HG03571 (cell line): ENCODE results near the gene GCHFR.
A peak's percentile ranks its signal among the peaks of the same experiment; 100 is the strongest.

ENCODE experiments used
- ATAC-seq: cut with Tn5 transposase; IDR thresholded peaks from one replicate; pipeline ENCODE4 v1.9.1; 2021; ENCODE audit not compliant: unreplicated experiment

Gene GCHFR

DNA sequence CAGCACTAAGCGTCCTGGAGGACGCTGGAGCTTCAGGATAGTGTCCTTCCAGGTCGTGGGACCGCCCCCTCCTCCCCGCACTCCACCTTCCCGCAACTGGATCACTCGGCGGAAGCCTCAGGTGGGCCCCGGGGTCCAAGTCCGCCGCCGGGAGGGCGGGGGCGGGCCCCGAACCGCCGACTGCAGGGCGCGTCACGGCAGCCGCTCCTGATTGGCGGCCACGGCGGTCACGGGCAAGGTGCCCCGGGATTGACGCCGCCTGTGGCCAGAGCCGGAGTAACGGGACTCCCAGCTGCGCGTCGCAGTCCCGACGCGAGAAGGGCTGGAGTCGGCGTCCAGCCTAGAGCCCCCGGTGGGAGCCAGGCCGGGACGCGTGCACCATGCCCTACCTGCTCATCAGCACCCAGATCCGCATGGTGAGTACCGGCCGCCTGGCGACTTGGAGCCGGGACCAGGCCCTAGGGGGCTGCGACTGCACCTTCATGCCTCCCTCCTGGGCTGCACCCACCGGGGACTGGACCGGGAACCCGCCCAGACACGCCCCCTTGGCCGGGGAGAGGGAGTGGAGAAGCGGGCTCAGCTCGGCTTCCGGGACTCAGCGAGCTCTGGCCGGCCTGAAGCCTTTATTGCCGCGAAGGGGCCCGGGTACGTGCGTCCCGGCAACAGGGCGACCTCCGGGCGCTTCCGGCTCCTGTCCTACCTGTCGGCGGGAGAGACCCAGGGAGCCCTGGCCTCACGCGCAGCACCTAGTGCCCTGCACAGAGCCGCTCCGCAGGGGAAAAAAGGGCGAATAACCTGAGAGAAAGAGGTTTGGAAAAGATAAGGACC lies at the start of gene GCHFR:
Gene GCHFR, plus strand, starts transcription at position 268 of the 828 bp plus-strand sequence. Its CDS starts 113 bp downstream, at position 381.
- peak; percentile 42 for ATAC-seq

- ATAC-seq = no peak
Measured at GRCh38 chr15:40714144-40714543, 49.7 kb upstream of the GCHFR start.

DNA sequence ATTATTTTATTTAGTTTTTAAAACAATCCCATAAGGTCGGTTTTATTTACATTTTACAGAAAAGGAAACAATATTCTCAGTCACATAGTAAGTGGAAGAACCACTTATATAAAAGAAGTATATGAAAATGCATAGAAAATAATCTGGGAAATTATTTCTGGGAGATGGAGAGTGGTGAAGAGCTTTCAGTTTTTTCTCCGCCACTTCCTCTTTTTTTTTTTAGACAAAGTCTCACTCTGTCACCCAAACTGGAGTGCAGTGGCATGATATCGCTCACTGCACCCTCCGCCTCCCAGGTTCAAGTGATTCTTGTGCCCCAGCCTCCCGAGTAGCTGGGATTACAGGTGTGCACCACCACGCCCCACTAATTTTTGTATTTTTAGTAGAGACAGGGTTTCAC lies 47.7 kb upstream of the GCHFR start:
- no peak for ATAC-seq

DNA sequence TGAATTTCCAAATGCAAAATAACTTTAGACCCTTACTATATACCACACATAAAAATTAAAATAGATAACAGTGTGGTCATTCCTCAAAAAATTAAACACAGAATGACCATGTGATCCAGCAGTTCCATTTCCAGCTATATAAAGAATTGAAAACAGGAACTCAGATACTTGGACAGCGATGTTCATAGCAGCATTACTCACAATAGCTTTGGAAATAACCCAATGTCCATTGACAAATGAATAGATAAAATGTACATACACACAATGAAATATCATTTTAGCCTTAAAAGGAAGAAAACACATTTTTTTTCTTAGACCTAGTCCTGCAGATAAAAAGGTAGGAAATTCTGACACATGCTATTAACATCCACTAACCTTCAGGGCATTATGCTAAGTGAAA lies 42.2 kb upstream of the GCHFR start:
- ATAC-seq = no peak

DNA sequence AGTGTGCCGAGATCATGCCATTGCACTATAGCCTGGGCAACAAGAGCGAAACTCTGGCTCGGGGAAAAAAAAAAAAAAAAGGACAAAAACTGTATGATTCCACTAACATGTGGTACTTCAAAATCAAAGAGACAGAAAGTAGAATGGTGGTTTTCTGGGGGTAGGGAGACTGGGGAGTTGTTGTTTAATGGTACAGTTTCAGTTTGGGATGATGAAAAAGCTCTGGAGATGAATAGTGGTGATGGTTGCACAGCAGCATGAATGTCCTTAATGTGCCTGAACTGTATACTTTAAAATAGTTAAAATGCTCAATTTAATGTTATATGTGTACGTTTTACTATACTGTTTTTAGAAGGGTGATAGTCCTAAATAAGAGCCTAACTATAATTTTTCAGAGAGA lies 41.5 kb upstream of the GCHFR start:
- no peak for ATAC-seq

- ATAC-seq = no peak
Measured at GRCh38 chr15:40722934-40723333, 40.9 kb upstream of the GCHFR start.

DNA sequence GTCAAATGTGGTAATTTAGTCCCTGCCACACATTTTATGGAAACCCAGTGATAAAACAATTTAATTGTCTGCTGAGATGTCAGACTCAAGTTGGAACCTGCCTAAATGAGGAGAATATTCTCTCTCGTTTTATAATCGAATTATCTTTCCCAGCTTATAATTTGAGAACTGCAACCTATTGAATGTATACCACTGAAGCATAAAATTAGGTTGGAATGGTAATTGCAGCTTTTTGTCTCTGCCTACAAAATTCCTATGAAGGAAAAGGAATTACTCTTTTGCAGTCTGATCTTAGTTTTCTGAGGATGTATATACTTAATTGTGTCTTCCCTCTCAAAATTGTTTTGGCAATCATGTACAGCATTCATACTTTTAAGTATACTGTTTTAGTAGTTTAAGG lies 39.9 kb upstream of the GCHFR start:
- ATAC-seq = no peak

GRCh38 chr15:40731034-40731433 lies 32.8 kb upstream of the GCHFR start:
- no peak for ATAC-seq

- no peak for ATAC-seq
Measured at GRCh38 chr15:40736575-40736974, 27.3 kb upstream of the GCHFR start.

DNA sequence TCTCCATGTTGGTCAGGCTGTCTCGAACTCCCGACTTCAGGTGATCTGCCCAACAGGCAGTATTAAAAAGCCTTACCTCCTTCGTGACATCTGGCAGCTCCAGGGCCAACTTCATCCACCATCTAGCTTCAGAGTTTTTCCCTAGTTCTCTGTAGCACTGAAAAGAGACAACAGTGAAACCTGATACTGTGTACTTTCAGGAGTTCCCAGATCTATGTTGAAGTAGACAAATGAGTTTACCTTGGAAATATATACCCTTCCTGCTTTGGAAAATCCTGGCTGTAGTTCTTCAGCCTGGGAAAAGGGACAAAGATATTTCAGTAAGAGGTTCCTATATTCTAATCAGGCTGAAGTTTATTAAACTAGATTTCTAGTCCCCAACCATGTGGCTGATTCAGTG lies 26.8 kb upstream of the GCHFR start:
- no peak for ATAC-seq

DNA sequence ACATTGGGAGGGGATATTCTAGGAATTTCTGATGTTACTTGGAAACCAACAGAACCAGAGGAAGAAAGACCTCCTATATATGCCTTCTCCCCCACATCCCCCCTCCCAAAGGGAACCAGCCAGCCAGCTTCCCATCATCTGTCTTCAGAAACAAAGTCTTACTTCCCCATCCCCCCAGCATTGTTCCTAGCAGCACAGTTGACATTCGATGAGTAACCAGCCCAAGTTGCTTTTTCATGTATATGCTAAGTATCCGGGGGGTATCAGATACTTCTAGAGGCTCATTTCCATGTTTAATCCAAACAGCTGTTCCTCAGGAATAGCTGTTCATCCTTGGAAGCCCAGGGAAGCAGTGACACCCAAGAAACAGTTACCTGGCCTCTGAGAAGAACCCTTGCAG lies 24.8 kb upstream of the GCHFR start:
- no peak for ATAC-seq

DNA sequence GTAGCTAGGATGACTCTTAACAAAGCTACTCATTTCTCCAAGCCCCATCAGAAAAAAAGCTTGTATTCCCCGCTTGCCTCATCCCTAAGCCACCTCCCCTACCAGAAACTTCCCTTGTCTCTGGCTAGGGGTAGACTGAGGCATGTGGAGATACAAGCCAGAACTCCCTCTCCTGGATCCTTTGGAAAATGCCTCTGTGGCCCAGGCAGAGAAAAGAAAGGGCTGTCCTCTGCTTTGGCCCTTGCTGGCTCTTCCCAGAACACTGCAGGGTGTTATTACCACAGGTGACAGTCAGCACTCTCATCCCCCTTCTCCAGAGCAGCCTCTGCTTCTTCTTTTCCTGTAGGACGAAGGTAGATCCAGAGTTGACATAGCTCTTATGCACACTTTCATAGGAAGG lies 24.0 kb upstream of the GCHFR start:
- no peak for ATAC-seq

DNA sequence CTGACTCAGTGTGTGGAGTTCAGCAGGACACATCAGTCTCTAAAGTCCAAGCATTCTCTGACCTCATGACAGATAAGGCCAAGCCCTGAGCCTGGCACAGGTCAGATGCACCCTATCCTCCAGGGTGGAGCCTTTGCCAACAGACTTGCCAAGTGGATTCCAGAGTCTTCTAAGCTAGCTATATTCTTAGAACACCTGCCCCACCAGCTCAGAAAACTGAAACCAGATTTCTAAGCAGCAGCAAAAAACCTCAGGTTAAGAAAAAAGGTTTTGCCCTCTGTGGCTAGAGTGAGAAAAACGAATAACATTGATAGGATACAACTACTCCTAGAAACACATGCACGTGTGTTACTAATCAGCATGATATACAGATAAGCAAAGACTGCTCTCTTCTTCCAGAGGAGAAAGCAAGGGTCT lies 20.4 kb upstream of the GCHFR start:
- ATAC-seq = no peak

- no peak for ATAC-seq
Measured at GRCh38 chr15:40743921-40744814, 19.7 kb upstream of the GCHFR start.

- no peak for ATAC-seq
Measured at GRCh38 chr15:40744815-40745152, 19.1 kb upstream of the GCHFR start.

DNA sequence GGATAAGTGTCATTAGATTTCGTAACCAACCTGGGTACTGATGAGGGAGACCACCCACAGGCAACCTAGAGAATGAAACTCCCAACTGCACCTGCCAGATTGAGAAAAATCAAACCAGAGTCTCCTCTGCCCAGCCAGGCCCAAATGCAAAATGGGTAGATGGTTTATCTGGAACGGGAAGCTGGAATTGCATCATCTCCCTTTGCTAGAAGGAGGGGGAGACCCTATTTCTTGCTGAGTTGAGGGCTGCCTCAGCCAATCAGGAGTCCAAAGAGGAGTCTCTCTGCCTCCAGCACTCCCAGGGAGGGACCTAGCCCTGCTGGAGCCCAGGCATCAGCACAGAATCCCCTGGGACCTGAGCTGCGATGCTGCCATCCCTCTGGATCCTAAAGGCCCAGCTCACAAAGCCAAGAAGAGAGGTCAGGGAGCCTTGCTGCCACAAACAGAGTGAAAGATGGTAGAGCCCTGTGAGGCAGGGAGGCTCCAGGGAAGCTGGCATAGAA lies 16.9 kb upstream of the GCHFR start:
- ATAC-seq = no peak

GRCh38 chr15:40747685-40748631 lies 15.9 kb upstream of the GCHFR start:
- no peak for ATAC-seq

GRCh38 chr15:40749151-40749630 lies 14.7 kb upstream of the GCHFR start:
- no peak for ATAC-seq

- no peak for ATAC-seq
Measured at GRCh38 chr15:40750885-40751284, 13.0 kb upstream of the GCHFR start.

- no peak for ATAC-seq
Measured at GRCh38 chr15:40751745-40752144, 12.1 kb upstream of the GCHFR start.

DNA sequence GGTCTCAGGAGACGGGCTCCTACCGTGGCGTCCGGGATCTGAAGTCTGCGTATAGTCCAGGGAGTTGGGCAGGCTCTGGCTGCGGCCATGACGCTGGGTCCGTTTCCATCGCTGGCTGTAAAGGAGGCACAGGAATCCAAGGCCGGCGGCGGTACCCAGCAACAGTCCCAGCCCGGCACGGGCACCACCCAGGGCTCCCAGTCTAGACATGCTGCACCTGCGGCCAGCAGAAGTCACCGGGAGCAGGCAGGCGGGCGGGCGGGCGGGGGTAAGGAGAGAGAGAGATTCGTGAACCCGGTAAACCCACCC lies 9.3 kb upstream of the GCHFR start:
- ATAC-seq = no peak
